GM12873 (cell line): ENCODE measurements around the gene TRAPPC12.

Source experiments
- TF ChIP-seq, protein P1 (sequence below): IDR thresholded peaks from 2 replicates; pipeline ENCODE4 v1.5.1; 2012; ENCODE audit warnings: low read depth, mild to moderate bottlenecking, moderate library complexity, low read length, control low read depth; ENCODE audit not compliant: insufficient read depth; ENCODE audit errors: missing control alignments

Gene TRAPPC12

DNA sequence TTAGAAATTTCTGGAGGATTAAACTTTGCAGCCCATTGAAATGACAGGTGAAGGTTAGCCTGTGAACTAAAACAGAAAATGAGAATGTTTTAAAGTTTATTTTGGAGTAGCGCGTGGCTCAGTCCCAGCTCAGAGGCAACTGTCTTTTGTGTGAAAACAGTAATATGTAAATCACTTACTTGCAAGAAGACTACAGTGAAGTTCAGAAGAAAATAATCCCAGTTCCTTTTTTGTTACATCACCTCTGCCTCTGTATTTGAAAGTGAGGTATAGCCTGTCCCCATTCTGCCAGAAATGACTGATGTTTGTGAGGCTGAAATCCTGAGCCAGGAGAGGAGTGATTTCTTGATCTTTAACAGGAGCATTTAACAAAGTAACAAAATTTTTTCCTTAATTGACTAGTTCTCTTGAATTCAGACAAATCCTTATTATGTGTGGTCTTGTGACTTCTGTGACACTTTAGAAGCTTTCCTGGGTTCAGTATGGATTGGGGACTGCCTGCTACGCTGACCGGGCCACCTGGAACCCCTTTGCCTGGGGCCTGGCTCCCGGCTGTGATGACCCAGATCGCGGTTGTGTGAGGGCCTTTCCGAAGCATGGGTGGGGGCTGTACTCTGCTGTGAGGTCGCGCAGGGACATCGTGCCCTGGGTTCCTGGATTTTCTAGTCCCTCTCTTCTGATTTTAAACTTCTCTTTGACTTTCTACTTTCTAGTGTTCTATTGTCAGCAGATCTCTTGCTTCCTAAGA lies 24.3 kb downstream of the TRAPPC12 start:
- TF ChIP-seq, protein P1, sequence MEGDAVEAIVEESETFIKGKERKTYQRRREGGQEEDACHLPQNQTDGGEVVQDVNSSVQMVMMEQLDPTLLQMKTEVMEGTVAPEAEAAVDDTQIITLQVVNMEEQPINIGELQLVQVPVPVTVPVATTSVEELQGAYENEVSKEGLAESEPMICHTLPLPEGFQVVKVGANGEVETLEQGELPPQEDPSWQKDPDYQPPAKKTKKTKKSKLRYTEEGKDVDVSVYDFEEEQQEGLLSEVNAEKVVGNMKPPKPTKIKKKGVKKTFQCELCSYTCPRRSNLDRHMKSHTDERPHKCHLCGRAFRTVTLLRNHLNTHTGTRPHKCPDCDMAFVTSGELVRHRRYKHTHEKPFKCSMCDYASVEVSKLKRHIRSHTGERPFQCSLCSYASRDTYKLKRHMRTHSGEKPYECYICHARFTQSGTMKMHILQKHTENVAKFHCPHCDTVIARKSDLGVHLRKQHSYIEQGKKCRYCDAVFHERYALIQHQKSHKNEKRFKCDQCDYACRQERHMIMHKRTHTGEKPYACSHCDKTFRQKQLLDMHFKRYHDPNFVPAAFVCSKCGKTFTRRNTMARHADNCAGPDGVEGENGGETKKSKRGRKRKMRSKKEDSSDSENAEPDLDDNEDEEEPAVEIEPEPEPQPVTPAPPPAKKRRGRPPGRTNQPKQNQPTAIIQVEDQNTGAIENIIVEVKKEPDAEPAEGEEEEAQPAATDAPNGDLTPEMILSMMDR: no peak

DNA sequence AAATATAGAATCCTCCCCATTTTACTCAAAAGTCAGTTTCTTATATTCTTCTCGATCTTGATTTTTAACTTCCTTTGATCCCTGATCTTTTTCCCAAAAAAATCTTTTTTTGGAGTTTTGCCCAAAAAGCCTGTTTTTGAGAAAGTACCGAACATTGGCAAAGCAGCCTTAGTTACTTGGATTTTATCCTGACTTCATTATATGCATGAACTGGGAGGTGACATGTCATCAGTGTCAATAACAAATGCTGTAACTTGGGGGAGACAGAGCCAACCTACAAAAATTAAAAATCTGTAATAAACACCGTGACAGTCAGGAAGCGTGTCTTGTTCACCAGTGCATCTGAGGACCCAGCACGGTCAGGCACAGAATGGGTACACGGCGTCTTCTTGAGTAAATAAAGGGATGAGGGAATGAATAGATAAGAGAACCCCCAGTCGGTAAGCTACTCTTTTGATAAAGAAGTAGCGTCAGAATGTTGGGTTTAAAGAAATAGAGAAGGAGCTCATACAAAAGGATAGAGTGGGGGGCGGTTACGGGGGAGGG lies 24.9 kb downstream of the TRAPPC12 start:
- TF ChIP-seq, protein P1: no peak

DNA sequence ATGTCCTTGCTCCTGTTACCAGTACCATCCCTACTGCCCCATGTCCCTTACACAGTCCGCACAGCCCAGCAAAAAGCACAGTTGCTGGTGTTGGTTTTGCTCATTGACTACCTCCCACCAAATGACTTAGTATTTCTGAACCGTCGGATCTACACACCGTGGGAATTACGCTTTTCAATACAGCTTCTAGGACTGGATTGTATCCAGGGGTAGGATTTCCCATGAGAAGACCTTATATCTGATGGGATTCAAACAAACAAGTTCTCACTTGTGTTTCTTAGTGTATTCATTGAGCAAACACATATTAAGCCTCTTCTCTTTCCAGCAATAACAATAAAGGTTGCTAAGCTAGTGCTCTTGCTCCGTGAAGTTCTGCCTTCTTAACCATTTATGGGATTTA lies 25.8 kb downstream of the TRAPPC12 start:
- TF ChIP-seq, protein P1: no peak

GRCh38 chr2:3405876-3406275 lies 26.4 kb downstream of the TRAPPC12 start:
- TF ChIP-seq, protein P1: no peak

DNA sequence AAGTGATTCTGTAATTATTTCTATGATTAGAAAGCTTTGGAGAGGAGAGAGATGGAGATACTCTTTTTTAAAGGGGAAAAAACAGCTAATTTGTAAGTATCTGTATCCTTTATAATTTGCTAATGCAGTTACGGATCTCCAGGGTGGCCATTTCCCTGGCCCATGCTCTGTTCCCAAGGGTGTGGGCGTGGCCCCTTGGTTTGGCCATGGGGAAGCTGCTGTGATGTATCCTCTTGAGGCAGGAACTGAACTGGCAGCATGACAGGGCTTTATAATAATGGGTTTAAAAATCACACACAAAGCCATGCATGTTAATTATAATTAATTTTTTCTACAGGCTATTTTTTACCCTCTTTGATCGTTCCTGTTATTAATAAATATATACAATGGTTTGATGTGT lies 27.0 kb downstream of the TRAPPC12 start:
- TF ChIP-seq, protein P1: no peak

GRCh38 chr2:3408781-3409180 lies 29.3 kb downstream of the TRAPPC12 start:
- TF ChIP-seq, protein P1: no peak

DNA sequence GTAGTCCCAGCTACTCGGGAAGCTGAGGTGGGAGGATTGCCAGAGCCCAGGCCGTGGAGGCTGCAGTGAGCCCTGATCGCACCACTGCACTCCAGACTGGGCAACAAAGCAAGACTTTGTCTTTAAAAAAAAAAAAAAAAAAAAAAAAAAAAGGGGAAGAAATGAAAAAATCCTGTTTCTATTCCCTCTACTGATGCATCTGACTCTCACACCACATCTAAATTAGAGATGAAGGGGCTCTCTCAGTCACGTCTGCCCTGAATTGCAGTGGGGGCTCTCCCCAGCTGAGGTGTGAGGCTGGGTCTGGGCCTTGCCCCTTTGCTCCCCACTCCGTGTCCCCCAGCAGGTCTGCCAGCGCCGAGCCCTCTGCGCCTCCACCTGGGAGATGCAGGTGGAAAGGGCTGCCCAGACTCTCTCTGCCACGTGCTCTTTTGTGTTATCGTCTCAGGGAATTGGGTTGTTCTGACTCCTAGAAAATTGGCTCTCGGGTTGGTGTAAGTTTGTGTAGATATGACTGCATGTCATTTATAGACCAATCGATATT lies 30.2 kb downstream of the TRAPPC12 start:
- TF ChIP-seq, protein P1: no peak
